T-helper 22 cell (primary cell): Measurements from ENCODE around the gene YDJC.
"Not testable (repeated sequence)": the region's sequence is repeated elsewhere in the genome, so short reads cannot be mapped to it uniquely, and the experiment has no call there.

ENCODE experiments used
- DNase-seq: peaks from one replicate; pipeline ENCODE4 v3.0.0-alpha.2; 2020; ENCODE audit warnings: low read depth

YDJC gene

DNA sequence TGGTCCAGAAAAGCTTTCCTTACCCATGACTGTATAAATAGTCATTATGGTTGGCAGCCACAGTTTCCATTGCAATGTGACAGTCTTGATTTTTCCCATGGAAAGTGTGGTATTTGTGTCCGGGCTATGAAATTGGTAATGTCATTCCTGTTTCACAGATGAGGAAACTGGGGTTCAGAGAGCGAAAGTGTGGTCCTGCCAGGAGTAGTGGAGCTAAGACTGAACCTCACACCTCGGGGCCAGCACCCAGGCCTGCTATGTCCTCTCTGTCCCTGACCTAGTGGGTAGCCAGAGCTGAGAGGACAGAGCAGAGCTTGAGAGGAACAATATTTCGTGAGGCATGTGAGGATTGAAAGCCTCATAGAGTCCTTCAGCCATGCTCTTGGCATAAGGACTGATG is 1.2 kb upstream of the YDJC start:
- no peak for DNase-seq

DNA sequence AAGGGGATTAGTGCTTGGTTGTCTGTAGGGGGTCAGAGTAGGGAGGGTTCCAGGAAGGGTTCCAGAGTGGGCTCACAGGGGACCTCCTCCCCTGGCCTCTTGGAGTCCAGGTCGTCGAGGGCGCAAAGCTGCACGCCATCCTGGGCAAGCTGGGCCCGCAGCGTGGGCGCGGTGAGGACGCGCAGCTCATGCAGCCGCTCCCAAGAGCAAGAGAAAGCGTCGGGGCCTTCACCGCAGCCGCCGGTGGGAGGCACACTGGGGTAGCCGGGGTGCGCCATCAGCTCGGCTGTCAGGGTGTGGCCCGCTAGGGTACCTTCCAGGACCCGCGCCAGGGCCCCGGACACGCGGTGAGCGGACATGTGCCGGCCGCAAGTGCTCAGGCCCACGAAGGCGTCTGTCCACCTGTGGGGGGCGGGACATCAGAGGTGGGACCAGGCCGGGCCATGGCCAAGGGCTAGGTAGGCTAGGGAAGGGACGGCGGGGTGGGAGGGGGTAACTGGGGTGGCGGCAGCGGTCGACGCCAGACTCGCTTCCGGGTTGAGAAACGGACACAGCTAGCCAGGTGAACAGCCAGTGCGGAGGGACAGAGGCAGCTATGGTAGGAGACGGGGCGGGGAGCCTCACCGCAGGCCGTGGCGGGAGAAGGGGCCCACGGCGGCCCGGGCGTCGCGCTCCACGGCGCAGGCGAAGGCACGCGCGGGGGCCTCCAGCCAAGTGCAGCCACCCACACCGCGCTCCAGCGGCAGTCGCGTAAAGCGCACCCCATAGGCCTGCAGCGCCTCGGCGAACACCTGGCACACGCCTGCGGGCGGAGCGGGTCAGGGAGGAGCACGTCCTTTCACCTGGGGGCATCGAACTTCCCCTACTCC is 1.2 kb downstream of the YDJC start:
- no peak for DNase-seq

- DNase-seq, result no peak
Observed at GRCh38 chr22:21626735-21627469, 2.9 kb downstream of the YDJC start.

GRCh38 chr22:21626073-21626734 is 3.6 kb downstream of the YDJC start:
- no peak for DNase-seq

DNA sequence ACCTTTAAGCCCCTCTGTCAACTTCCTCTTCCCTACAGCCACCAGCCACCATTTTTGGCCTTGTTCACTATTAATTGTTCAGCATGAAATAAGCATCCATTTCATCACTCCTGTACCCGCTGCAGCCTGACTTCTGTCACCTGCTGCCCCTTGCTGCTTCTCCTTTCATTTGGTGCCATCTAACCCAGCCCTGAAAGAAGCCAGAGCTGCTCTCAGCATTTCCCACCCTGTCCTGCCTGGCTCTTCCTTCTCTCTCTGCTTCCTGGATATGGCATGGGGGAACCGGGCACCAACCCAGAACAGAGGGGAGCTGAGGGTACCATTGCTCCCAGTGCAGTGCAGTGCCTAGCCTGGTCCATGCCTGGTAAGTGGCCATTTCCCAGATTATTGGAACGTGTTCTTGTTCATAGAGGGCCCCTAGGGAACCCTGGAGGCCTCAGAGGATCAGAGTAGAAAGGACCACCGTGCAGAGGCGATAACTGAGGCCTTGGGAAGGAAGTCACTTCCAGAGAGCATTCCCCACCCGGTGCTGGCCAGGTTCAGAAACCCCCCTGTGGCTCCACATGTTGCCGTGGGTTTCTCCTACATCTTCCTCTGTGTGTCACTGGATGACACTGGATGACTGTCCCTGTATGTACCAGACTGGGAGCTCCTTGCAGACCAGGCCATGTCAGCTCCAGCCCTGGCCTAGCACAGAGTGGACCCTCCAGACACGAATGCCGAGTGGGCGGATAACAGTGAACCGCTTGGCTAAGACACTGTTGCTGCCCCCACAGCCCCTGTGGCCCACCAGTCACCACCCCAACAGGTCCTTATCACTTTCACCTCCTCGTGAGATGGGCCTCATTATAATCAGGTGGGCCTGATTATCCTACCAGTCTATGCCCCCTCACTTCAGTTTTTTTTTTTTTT is 4.7 kb downstream of the YDJC start:
- DNase-seq, result no peak

DNA sequence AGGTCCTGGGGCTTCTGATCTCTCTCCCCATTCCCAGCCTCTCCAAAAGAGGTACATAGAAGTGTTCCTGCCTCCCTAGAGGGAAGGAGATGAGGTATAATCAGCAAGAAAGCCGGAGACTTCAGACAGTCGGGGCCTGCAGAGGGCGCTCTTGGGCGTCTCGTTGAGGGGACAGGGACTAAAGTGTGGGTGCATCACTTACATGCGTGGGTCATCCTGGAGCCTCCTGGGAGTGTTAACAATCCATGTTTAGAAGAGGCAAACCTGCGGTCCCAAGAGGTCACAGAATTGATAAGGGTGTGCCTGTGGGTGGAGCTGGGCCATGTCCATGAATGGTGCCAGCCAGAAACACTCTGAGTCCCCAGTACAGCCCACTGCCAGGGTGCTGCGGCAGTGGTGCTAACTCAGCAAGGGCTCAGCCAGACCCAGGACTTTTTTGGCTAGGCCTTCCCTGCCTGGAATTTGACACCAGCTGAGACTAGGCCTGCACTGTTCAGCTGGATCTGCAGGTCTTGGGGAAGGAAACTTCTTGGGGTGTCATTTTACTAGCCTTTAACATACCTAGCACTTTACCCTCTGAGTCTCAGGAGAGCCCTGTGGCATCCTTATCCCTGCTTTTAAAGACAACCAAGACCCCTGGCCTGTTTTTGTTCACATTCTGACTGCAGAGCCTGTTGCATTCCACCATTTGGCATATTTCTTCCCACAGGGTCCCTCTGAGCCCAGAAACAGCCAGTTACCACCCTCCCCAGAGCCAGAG is 5.5 kb downstream of the YDJC start:
- DNase-seq, result no peak

DNA sequence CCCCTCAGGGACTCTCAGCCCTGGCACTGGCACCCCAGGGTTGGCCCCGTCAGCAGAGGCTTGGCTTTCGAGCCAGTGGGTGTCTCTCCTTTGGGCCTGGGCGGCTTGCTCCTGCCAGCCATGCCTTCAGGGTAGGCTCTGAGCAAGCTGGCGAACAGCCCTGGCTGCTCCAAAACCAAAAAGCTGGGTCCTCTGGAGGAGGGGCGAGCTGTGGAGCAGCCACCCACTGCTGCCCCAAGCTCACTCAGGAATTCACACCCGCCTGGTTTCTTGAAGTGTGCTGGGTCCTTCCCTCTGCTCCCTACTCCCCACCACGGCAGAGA is 6.2 kb downstream of the YDJC start:
- DNase-seq, result no peak

DNA sequence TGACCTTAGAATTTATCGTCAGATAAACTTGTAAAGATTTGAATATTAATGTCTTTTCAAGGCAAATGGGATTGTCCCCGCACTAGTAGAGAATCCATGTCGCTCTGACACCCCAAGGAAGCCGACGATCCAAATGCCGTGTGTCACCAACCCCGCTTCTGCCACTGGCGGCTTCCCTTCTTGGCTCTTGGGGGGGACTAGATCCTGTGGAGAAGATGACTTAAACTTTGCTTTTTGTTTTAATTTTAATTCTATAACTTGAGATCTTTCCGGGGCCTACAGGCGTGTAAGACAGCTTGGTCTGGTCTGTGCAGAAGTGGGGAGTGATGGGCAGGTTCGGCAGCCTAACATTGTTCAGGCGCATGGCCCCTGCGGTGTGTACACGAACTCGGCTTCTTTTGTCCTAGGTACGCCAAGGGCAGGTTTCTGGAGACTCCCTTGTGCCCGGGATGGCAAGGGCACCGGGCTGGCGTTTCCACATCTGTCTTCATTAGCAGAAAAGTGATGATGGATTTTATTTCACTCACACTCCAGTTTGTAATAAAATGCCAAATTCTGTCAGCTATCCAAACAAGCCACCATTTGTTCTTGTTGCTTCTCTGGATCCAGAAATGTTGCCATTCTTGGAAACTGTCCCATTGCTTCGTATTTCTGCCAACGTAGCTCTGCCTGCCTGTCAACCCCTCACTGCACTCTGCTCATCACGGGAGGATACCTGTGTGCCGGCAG is 6.7 kb downstream of the YDJC start:
- no peak for DNase-seq

GRCh38 chr22:21622011-21622918 is 7.6 kb downstream of the YDJC start:
- DNase-seq, result no peak

DNA sequence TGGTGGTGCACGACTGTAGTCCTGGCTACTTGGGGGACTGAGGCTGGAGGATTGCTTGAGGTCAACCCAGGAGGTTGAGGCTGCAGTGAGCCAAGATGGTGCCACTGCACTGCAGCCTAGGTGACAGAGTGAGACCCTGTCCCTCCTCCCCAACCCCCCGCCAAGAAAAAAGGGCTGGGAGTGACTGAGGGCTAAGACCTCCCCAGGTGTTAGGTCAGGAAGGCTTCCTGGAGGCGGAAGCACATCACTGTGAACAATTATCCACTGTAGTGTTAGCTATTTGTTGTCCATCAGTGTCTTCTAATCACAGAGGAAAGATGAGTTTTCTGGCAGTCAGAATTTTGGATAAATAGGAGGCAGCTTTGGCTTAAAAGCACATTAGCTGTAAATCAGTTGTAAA is 8.8 kb downstream of the YDJC start:
- DNase-seq, result no peak

DNA sequence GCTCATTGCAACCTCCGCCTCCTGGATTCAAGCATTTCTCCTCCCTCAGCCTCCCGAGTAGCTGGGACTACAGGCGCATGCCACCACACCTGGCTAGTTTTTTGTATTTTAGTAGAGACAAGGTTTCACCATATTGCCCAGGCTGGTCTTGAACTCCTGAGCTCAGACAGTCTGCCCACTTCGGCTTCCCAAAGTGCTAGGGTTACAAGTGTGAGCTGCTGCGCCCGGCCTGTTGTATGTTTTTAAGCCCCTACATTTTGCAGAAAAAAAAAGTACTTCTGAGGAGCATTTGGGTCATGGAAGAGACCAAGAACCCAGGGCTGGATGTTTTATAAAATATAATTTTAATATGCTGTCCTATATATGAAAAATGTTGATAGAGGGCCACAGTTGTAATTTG is 12.5 kb downstream of the YDJC start:
- DNase-seq, result not testable (repeated sequence)

GRCh38 chr22:21615731-21616130 is 14.1 kb downstream of the YDJC start:
- DNase-seq, result no peak

GRCh38 chr22:21613553-21614233 is 16.1 kb downstream of the YDJC start:
- DNase-seq, result no peak

- DNase-seq, result no peak
Observed at GRCh38 chr22:21612858-21613257, 17.0 kb downstream of the YDJC start.

- no peak for DNase-seq
Observed at GRCh38 chr22:21611210-21611977, 18.4 kb downstream of the YDJC start.

- DNase-seq, result not testable (repeated sequence)
Observed at GRCh38 chr22:21609556-21610157, 20.2 kb downstream of the YDJC start.

- no peak for DNase-seq
Observed at GRCh38 chr22:21606775-21607174, 23.0 kb downstream of the YDJC start.
